22Rv1 (cell line): Measurements from ENCODE around the gene MT1B.

Experiments
- ZFX ChIP-seq: fragments of 450-650 bp; IDR thresholded peaks from 2 replicates; pipeline ENCODE4 v1.6.1; 2017; ENCODE audit warnings: antibody characterized with exemption, borderline replicate concordance
- TF ChIP-seq, protein P1 (sequence below): fragments of 450-650 bp; IDR thresholded peaks from 2 replicates; pipeline ENCODE4 v1.5.1; 2017; ENCODE audit warnings: mild to moderate bottlenecking

DNA sequence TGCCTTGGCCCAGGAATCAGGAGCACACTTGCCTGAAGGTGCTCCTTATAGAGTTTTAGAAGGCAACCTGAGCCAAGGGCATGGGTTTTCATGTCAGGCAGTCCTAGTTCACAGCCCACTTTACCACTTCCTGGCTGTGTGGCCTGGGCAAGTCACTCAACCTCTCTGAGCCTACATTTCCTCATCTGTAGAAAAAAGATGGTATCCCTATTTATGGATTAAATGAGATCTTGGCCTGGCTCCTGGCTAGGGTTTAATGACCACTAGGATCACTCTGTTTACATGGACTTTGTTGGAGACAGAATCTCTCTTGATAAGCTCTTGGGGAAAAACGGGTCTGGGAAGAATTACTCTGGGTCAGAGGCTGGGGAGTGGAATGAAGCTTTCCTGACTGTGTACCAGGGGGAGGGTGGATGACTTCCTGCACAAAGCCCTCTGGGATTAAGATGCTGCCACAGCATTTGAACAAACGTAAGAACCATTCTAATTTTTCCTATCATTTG, 41.0 kb upstream of the MT1B start:
- TF ChIP-seq, protein P1, sequence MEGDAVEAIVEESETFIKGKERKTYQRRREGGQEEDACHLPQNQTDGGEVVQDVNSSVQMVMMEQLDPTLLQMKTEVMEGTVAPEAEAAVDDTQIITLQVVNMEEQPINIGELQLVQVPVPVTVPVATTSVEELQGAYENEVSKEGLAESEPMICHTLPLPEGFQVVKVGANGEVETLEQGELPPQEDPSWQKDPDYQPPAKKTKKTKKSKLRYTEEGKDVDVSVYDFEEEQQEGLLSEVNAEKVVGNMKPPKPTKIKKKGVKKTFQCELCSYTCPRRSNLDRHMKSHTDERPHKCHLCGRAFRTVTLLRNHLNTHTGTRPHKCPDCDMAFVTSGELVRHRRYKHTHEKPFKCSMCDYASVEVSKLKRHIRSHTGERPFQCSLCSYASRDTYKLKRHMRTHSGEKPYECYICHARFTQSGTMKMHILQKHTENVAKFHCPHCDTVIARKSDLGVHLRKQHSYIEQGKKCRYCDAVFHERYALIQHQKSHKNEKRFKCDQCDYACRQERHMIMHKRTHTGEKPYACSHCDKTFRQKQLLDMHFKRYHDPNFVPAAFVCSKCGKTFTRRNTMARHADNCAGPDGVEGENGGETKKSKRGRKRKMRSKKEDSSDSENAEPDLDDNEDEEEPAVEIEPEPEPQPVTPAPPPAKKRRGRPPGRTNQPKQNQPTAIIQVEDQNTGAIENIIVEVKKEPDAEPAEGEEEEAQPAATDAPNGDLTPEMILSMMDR = no peak
- no peak for TF ChIP-seq ZFX
